ENCODE data around the gene CECR2.

CECR2 gene

GRCh38 chr22:17436382-17436980, 67.2 kb downstream of the CECR2 start:
- no peak for DNase-seq (ENCODE audit: low read depth, low spot score)
- no peak overlapping the region for H3K4me3 ChIP-seq (ENCODE audit: low read length)

- DNase-seq (ENCODE audit: low read depth, low spot score): no peak
- no peak overlapping the region for H3K4me3 ChIP-seq (ENCODE audit: low read length)
Measured at GRCh38 chr22:17436981-17437412, 67.7 kb downstream of the CECR2 start.

- no peak for DNase-seq (ENCODE audit: low read depth, low spot score)
- no peak overlapping the region for H3K4me3 ChIP-seq (ENCODE audit: low read length)
Measured at GRCh38 chr22:17438026-17438425, 68.8 kb downstream of the CECR2 start.

- DNase-seq (ENCODE audit: low read depth, low spot score): no peak
- H3K4me3 ChIP-seq (ENCODE audit: low read length): no peak overlapping the region
Measured at GRCh38 chr22:17441326-17441725, 72.1 kb downstream of the CECR2 start.

GRCh38 chr22:17443405-17444203, 74.3 kb downstream of the CECR2 start:
- DNase-seq (ENCODE audit: low read depth, low spot score): no peak
- H3K4me3 ChIP-seq (ENCODE audit: low read length): no peak overlapping the region

- no peak overlapping the region for H3K4me3 ChIP-seq (ENCODE audit: low read length)
- no peak for DNase-seq (ENCODE audit: low read depth, low spot score)
Measured at GRCh38 chr22:17444204-17444504, 74.9 kb downstream of the CECR2 start.

- H3K4me3 ChIP-seq (ENCODE audit: low read length): no peak overlapping the region
- no peak for DNase-seq (ENCODE audit: low read depth, low spot score)
Measured at GRCh38 chr22:17446698-17447097, 77.4 kb downstream of the CECR2 start.

- H3K4me3 ChIP-seq (ENCODE audit: low read length): no peak overlapping the region
- no peak for DNase-seq (ENCODE audit: low read depth, low spot score)
Measured at GRCh38 chr22:17451316-17451715, 82.1 kb downstream of the CECR2 start.

GRCh38 chr22:17460895-17461294, 91.6 kb downstream of the CECR2 start:
- no peak overlapping the region for H3K4me3 ChIP-seq (ENCODE audit: low read length)
- DNase-seq (ENCODE audit: low read depth, low spot score): no peak

- H3K4me3 ChIP-seq (ENCODE audit: low read length): no peak overlapping the region
- DNase-seq (ENCODE audit: low read depth, low spot score): no peak
Measured at GRCh38 chr22:17470880-17471500, 101.7 kb downstream of the CECR2 start.

GRCh38 chr22:17471886-17472535, 102.8 kb downstream of the CECR2 start:
- no peak for DNase-seq (ENCODE audit: low read depth, low spot score)
- no peak overlapping the region for H3K4me3 ChIP-seq (ENCODE audit: low read length)

- DNase-seq (ENCODE audit: low read depth, low spot score): no peak
Measured at GRCh38 chr22:17472932-17473331, 103.7 kb downstream of the CECR2 start.

GRCh38 chr22:17475318-17476230, 106.3 kb downstream of the CECR2 start:
- no peak for DNase-seq (ENCODE audit: low read depth, low spot score)
- H3K4me3 ChIP-seq (ENCODE audit: low read length): no peak overlapping the region

More at GRCh38 chr22:17472932-17473331, 103.7 kb downstream of the CECR2 start:
- H3K4me3 ChIP-seq (ENCODE audit: low read length): no peak overlapping the region

GRCh38 chr22:17476838-17477237, 107.6 kb downstream of the CECR2 start:
- DNase-seq (ENCODE audit: low read depth, low spot score): no peak
- H3K4me3 ChIP-seq (ENCODE audit: low read length): no peak overlapping the region

- DNase-seq (ENCODE audit: low read depth, low spot score): no peak
- no peak overlapping the region for H3K4me3 ChIP-seq (ENCODE audit: low read length)
Measured at GRCh38 chr22:17477391-17477833, 108.2 kb downstream of the CECR2 start.

GRCh38 chr22:17479135-17479534, 109.9 kb downstream of the CECR2 start:
- no peak overlapping the region for H3K4me3 ChIP-seq (ENCODE audit: low read length)
- DNase-seq (ENCODE audit: low read depth, low spot score): no peak

- no peak overlapping the region for H3K4me3 ChIP-seq (ENCODE audit: low read length)
- no peak for DNase-seq (ENCODE audit: low read depth, low spot score)
Measured at GRCh38 chr22:17481424-17481823, 112.2 kb downstream of the CECR2 start.

- no peak overlapping the region for H3K4me3 ChIP-seq (ENCODE audit: low read length)
- DNase-seq (ENCODE audit: low read depth, low spot score): no peak
Measured at GRCh38 chr22:17483688-17484372, 114.6 kb downstream of the CECR2 start.

All from Jurkat, Clone E6-1 (cell line).